Heart left ventricle (tissue), 16 donors: Measurements from ENCODE around the gene MINDY4. TPM values are rescaled to one million over a fixed set of nuclear protein-coding genes. Genes with fewer than 3 reads are reported as not detected.

Source experiments
- ATAC-seq, 4 donors: fragments of 200-7000 bp; cut with Tn5 transposase; one replicate each; pipeline ENCODE4 v1.9.1; 2020 to 2022; ENCODE audit warnings: moderate library complexity in 4 of 4, mild to moderate bottlenecking in 3 of 4, moderate number of reproducible peaks in 1 of 4
- DNase-seq, 5 donors: peaks; one replicate each; pipeline ENCODE4 v3.0.0-alpha.2; 2020
- H3K27ac ChIP-seq, 12 donors: fragments of 200-600 bp; sonication (generic) in 4 of 12; one replicate each; pipeline versions ENCODE4 v1.5.0 to v1.8.0; 2016 to 2022; ENCODE audit warnings: mild to moderate bottlenecking in 2 of 12
- H3K27me3 ChIP-seq, 9 donors: fragments of 200-600 bp; sonication (generic) in 2 of 9; one replicate each; pipeline versions ENCODE4 v1.5.1 to v1.8.0; 2016 to 2022; ENCODE audit warnings: mild to moderate bottlenecking in 3 of 9
- H3K36me3 ChIP-seq, 9 donors: fragments of 200-600 bp; sonication (generic) in 2 of 9; one replicate each; pipeline versions ENCODE4 v1.5.0 to v1.8.0; 2018 to 2022; ENCODE audit warnings: mild to moderate bottlenecking in 2 of 9
- H3K4me1 ChIP-seq, 12 donors: fragments of 200-600 bp; sonication (generic) in 4 of 12; one replicate each; pipeline versions ENCODE4 v1.5.0 to v1.8.0; 2016 to 2022; ENCODE audit warnings: mild to moderate bottlenecking in 3 of 12
- H3K4me3 ChIP-seq, 12 donors: fragments of 200-600 bp; sonication (generic) in 4 of 12; one replicate each; pipeline versions ENCODE4 v1.5.0 to v1.8.0; 2017 to 2022; ENCODE audit warnings: mild to moderate bottlenecking in 9 of 12, moderate library complexity in 4 of 12
- H3K9me3 ChIP-seq, 12 donors: fragments of 200-600 bp; sonication (generic) in 4 of 12; one replicate each; pipeline versions ENCODE4 v1.5.0 to v1.8.0; 2016 to 2022; ENCODE audit warnings: mild to moderate bottlenecking in 1 of 12
- CTCF ChIP-seq, 12 donors: fragments of 200-600 bp; sonication (generic) in 4 of 12; IDR thresholded peaks; one replicate each; pipeline versions ENCODE4 v1.5.0 to v1.8.0; 2018 to 2022; ENCODE audit warnings: antibody characterized with exemption in 12 of 12, mild to moderate bottlenecking in 5 of 12
- POLR2A ChIP-seq, 2 donors: fragments of 450-650 bp; IDR thresholded peaks; one replicate each; pipeline ENCODE4 v1.6.1; 2017; ENCODE audit warnings: antibody characterized with exemption in 2 of 2, mild to moderate bottlenecking in 2 of 2, moderate library complexity in 2 of 2
- whole genome bisulfite sequencing, 4 donors: extraction: QIAGEN DNeasy Blood & Tissue Kit in 2 of 4; methylation state at CpG; one replicate each; pipeline versions ENCODE4 v1.1.5 to v1.1.7; 2013 to 2018; 5-methylcytosine and 5-hydroxymethylcytosine counted together
- intact Hi-C, 10 donors: fragments of 100-400 bp; cut with DNase I; formaldehyde crosslinking; loops; one replicate each; pipeline versions ENCODE4 v1.11.1 to v1.14.2; 2022
- polyA plus RNA-seq, 2 donors: library from polyadenylated mRNA; stranded (reverse); fragments of 200-250 nt; gene quantifications; one replicate each; pipeline ENCODE4 v1.2.3, GENCODE V29; 2013
- total RNA-seq, 9 donors: library from RNA; depleted of rRNA in 2 of 9; stranded (reverse); fragments of >200 nt in 2 of 9; fragmentation: NEBNext Ultra II Directional in 3 of 9; extraction: Animal tissue kit (Norgen Biotek cat#: 25700) in 3 of 9; gene quantifications; one replicate each; pipeline versions ENCODE4 v1.1.0 to v1.2.4, GENCODE V29; 2016 to 2023
- donor health status: ischemic (EF 13 %, LVEDD 7.1; RV severe dilation, severe dysfunction).
- donor health status: healthy with polysubstance abuse.
- donor health status: DM: no; HTN: yes; CAD: no.
- donor health status: DM: no; HTN: no; CAD: no.
- donor health status: ischemic (EF 25% LVEDD 6.9; RV normal size, moderate dysfunction).
- donor health status: ischemic (EF 25% LVEDD 5.7; RV mildly dilated, moderate dysfunction).
- donor health status: healthy.
- donor health status: DM: yes; HTN: yes; CAD: no.
- donor health status: ischemic (EF 35%, LVEDD 5.7; RV mildly dilated, moderate dysfunction).
- donor health status: nonischemic (EF 11% LVEDD 7.7; RV severe dilation, severe dysfunction).
- donor health status: DM: yes; HTN: yes; CAD: no.
- donor health status: PGD.
- donor health status: ischemic (EF 29% LVEDD 5.4; RV normal size, mild dysfunction).
- donor health status: nonischemic (EF 23%, LVEDD 6.1; RV moderate dilation, normal function).

MINDY4 gene
- total and polyA plus RNA-seq, 11 donors, result 1.3 to 6.0 (median 2.9) TPM

GRCh38 chr7:30797176-30798040 is 26.2 kb downstream of the MINDY4 start:
- Histone ChIP-seq H3K36me3 (peaks cover 0 to 18% (median 4%) of the 10 kb centered on the region in 9 donors), H3K9me3 (no peaks in the 10 kb centered on the region), H3K4me1 (peaks cover 0 to 57% (median 37%) of the 10 kb centered on the region in 12 donors), H3K4me3 (no peak overlapping the region), H3K27me3 (no peaks in the 10 kb centered on the region), H3K27ac (peak overlapping the region in 11 of 12 donors; percentile 22 to 76 (median 37))
- intact Hi-C loops, result loop anchor here in 4 of 10 donors (2.0 to 5.0 kb wide), 3 partner anchors 55 to 325 kb away; no protein-coding TSS in a partner anchor
- WGBS, 4 donors, result 59 to 67% (median 62%) methylated on average over 8 of the region's 8 CpGs
- TF ChIP-seq POLR2A (IDR thresholded peaks at IDR 0.05), result no peak
- no peak for TF ChIP-seq CTCF (IDR thresholded peaks at IDR 0.05)
- no peak for DNase-seq
- ATAC-seq, result peak in 2 of 4 donors; percentile 3 to 43

GRCh38 chr7:30799206-30799975 is 28.2 kb downstream of the MINDY4 start:
- intact Hi-C loops, result loop anchor here in 4 of 10 donors (2.0 to 5.0 kb wide), 3 partner anchors 57 to 323 kb away; no protein-coding TSS in a partner anchor

GRCh38 chr7:30799976-30800661 is 28.9 kb downstream of the MINDY4 start:
- peak overlapping the region in 4 of 12 donors; percentile 5 to 56 (median 36) for H3K27ac ChIP-seq
- H3K4me1 ChIP-seq, result peaks cover 0 to 76% (median 49%) of the 10 kb centered on the region in 12 donors
- H3K36me3 ChIP-seq, result peaks cover 0 to 5% (median 0%) of the 10 kb centered on the region in 9 donors
- no peaks in the 10 kb centered on the region for H3K9me3 ChIP-seq
- H3K27me3 ChIP-seq, result no peaks in the 10 kb centered on the region
- no peak overlapping the region for H3K4me3 ChIP-seq
- ATAC-seq (peak in 1 of 4 donors; percentile 6), DNase-seq (no peak)
- WGBS, 4 donors, result 67 to 83% (median 78%) methylated on average over 5 of the region's 5 CpGs
- TF ChIP-seq CTCF (IDR thresholded peaks at IDR 0.05), result no peak
- no peak for TF ChIP-seq POLR2A (IDR thresholded peaks at IDR 0.05)
- intact Hi-C loops, result loop anchor here (1.0 to 10.0 kb wide), 11 partner anchors 58 to 323 kb away; no protein-coding TSS in a partner anchor

More at GRCh38 chr7:30799206-30799975, 28.2 kb downstream of the MINDY4 start:
- Histone ChIP-seq H3K4me3 (no peak overlapping the region), H3K4me1 (peaks cover 0 to 70% (median 45%) of the 10 kb centered on the region in 12 donors), H3K36me3 (peaks cover 0 to 5% (median 0%) of the 10 kb centered on the region in 9 donors), H3K27ac (peak overlapping the region in 7 of 12 donors; percentile 5 to 56 (median 23)), H3K9me3 (no peaks in the 10 kb centered on the region), H3K27me3 (no peaks in the 10 kb centered on the region)
- 47 to 69% (median 55%) methylated on average over 2 of the region's 2 CpGs for WGBS, 4 donors
- DNase-seq (peak in 3 of 5 donors; percentile 43 to 84 (median 71)), ATAC-seq (peak in 3 of 4 donors; percentile 31 to 79 (median 58))
- TF ChIP-seq CTCF (IDR thresholded peaks at IDR 0.05) (no peak), POLR2A (IDR thresholded peaks at IDR 0.05) (no peak)
